Left colon (tissue), 2 donors: ENCODE measurements around the gene CNTN5. TPM values are rescaled to one million over a fixed set of nuclear protein-coding genes. Genes with fewer than 3 reads are reported as not detected.

Experiments
- ATAC-seq: fragments of 200-7000 bp; cut with Tn5 transposase; one replicate; pipeline ENCODE4 v1.9.1; 2020; ENCODE audit warnings: mild to moderate bottlenecking, moderate library complexity
- DNase-seq, 2 donors: peaks; one replicate each; pipeline ENCODE4 v3.0.0-alpha.2; 2020
- intact Hi-C, 2 donors: fragments of 100-400 bp; cut with DNase I in 1 of 2; cut with micrococcal nuclease in 1 of 2; formaldehyde crosslinking; loops; one replicate each; pipeline versions ENCODE4 v1.11.2 to v1.14.0; 2022; cut with DNase I, micrococcal nuclease
- total RNA-seq, 2 donors: library from RNA; stranded (reverse); fragmentation: NEBNext Ultra II Directional; extraction: Animal tissue kit (Norgen Biotek cat#: 25700); gene quantifications; one replicate each; pipeline ENCODE4 v1.2.1, GENCODE V29; 2021
- donor health status: DM: no; HTN: no; CAD: no.
- donor health status: DM: yes; HTN: yes; CAD: no.

CNTN5 gene
- total RNA-seq, 2 donors from 2014 or later: not detected

DNA sequence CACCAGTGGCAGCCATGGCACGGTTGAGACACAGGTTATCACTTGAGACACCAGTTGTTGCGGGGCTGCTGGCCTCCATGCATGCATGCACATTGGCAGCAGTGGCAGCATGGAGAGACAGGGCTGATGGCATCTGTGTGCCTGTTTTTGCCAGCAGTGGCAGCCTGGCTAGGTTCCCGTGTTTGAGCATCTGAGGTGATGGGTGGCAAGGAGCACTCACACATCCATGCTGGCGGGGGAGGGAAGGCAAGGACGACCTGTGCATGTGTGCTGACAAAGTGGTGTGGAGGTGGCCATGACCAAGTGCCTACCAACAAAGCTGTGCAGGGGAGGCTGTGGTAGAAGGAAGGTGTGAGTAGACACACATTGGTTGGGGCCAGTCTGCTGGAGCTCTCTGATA, 133.5 kb downstream of the CNTN5 start:
- no peak for DNase-seq
- intact Hi-C loops: no loop called here
- no peak for ATAC-seq

DNA sequence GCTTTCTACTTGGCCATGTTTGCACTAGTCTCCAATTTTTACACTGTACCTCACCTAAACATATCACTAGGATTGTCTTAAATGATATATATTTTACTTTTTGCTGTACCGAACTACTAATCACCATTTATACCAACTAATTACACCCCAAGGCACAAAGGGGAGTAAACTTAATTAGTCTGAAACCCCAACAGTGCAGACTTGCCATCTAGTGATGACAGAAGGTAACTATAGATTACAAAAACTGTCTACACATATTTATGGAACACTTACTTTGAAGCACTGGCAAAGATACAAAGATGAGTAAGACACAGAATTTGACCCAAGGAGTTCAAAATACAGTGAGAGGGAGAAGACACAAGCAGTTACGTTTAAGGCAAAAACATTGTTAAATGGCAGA, 139.7 kb downstream of the CNTN5 start:
- ATAC-seq: no peak
- intact Hi-C loops: no loop called here

DNA sequence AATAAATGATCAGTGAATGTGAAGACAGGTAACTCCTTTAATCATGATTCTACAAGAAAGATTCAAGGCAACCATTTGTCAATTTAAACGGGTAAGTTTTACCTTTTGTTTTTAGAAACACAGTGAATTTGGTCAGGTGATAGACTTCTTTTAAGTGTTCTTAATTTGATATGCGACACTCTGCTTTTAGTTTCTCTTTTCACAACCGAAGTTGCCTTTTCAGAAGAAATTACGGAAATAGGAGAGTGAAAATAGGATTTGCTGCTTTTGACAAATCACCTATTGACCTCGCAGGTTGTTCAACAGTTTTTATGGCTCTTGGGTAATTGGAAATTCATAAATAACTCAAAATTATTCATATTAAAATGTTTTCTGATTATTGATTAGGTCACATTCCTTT, 142.1 kb downstream of the CNTN5 start:
- intact Hi-C loops: no loop called here
- DNase-seq: no peak
- no peak for ATAC-seq

More for the DNA sequence above, 139.7 kb downstream of the CNTN5 start:
- no peak for DNase-seq

DNA sequence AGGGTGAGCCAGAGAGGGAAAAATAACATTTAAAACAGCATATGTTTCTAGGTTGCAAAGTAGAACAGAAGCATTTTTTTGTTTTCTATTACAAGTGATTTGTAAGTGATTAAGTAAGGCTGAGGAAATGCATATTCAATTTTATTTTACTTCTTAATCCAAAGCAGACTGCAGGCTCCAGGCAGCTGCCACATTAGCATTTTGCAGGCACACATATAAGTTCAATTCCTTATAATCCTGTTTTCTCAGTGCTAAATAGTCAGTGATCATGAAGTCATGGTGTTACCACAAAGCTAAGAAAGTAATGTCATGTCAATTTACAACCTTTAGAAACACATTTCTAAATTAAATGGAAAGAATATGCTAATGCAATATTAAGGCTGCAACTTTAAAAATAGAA, 149.8 kb downstream of the CNTN5 start:
- no peak for DNase-seq
- intact Hi-C loops: no loop called here
- ATAC-seq: no peak

DNA sequence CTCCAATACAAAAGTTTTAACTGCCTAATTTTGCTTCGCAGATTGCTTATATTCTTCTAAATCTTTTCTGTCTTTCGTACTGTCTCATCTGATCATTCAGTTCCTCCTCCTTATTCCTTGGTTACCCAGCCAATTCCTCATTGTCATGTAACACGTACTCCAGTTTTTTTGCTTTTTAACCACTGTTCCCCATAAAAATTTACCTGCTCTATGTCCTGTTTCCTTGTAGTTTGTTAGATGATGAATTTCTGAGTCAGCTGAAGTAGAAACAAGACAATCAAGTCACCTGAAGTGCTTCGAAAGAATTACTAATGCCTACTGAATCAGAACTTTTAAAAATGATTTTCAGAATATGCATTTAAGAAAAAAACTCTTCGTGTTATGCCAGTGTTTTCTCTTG, 150.6 kb downstream of the CNTN5 start:
- ATAC-seq (no peak), DNase-seq (no peak)
- intact Hi-C loops: no loop called here

DNA sequence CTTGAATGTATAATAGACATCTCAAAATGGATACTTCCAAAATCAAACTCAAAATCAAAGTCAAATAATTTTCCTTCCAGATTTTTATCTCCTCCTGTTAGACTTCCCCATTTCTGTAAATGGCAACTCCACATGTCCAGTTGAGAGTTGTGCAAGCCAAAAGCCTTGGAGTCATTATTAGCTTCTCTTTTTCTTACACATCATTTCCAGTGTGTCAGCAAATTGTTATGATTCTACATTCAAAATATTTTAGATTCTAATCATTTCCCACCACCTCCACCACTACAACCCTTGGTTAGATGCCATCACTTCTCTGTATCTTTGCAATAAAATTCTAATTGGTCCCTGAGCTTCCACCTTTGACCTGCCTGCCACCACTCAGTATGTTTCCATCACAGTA, 155.7 kb downstream of the CNTN5 start:
- ATAC-seq: no peak
- intact Hi-C loops: no loop called here
- no peak for DNase-seq

DNA sequence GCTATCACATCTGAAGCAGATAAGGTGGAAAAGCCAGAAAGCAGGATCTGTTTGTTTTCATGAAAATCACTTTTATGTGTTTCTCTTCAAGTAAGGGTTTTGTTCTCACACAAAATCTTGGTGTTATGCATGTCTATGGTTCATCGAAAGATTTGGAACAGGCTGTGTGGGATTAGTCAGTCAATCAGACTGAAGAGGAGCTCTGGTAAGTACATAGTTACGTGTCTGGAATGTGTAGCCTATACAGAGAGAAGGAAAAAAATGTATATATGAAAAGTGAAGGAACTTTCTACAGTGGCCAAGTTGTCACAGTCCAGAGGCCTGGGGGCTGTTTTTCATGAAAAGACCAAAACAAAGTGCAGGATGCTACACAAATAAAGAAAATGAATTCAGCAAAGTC, 156.7 kb downstream of the CNTN5 start:
- intact Hi-C loops: no loop called here
- DNase-seq (no peak), ATAC-seq (no peak)

DNA sequence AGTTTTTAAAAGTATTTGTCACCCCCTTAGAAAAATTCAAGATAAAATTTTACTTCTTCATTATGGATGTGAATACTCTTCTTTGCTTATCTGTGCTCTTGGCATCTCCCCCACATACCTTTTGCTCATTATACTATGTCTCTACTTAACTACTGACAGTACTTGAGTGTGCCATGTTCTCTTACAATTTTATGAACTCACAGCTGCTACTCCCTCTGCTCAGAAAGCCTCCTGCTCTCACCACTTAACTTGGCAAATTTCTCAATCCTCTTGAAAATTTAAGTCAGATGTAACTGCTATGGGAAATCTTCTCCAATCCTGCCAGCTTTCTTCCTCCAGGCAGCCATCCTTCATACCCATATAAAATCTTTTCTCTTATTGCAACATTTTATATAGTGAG, 163.4 kb downstream of the CNTN5 start:
- no peak for ATAC-seq
- no peak for DNase-seq
- intact Hi-C loops: no loop called here

DNA sequence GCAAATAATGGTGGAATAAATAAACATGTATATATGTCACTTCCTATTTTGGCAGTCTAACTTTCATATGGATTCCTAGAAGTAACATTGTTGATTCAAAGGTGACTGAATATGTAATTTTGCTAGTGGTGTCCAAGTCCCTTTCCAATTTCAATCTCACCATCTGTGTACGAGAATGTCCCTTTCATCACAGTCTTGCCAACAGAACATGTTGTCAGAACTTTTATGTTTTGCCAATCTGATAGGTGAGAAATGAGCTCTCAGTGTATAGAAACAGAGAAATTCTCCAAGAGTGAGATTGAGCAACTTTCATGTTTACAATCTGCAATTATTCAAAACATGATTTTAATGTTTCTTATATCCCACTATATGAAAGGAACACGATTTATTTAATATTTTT, 167.5 kb downstream of the CNTN5 start:
- intact Hi-C loops: no loop called here
- DNase-seq (no peak), ATAC-seq (no peak)

DNA sequence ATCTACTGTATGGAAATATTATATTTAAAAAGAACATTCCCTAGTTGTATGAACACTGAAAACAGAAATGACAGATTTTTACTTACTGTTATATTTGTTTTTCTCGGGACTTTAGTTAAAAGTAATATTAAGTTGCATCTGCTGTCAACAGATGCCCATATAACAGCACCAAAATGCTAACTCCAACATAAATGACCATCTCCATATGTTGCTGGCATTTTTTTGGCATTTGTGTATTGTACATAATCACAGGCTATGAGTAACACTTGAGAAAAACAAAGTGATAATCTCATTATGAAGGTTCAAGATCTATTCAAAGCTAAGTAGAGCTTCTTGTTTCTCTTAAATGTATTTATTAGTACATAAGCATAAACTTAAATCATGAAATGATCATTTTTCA, 172.0 kb downstream of the CNTN5 start:
- intact Hi-C loops: no loop called here
- ATAC-seq (no peak), DNase-seq (no peak)

DNA sequence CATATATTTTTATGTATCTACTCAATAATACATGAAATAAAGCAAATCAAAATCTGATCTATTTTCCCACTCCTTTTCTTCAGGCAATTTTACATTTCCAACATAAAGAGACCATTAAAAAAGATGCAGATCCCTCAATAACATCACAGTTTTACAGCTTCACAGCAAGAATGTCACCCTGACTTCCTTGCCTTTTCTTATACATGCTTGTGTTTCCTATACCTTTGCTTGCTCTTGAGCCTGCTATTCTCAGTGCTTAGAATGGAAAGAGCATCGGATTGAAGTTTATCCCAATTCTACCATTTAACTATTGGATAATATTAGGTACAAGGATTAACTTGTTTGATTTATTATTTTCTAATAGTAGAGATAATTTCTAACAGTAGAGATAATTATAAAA, 176.7 kb downstream of the CNTN5 start:
- intact Hi-C loops: no loop called here
- no peak for ATAC-seq
- DNase-seq: no peak

DNA sequence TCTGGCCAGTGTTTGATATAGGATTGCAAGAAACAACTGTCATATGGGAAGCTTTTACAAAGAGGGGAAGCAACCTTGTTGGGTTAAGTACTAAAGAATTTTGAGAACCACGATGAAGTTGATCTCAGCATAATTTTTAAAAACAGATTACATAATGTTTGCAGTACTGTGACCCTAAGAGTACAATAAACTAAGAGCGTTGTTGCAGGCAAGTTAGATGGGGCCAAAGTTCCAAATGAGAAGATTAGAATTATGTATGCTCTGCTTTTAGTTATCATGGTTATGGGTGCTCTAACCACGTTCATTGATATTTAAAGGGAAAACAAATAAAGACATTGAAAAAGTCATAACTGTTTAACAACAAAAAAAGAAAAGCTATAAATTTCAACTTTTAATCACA, 177.5 kb downstream of the CNTN5 start:
- DNase-seq (no peak), ATAC-seq (no peak)
- intact Hi-C loops: no loop called here

DNA sequence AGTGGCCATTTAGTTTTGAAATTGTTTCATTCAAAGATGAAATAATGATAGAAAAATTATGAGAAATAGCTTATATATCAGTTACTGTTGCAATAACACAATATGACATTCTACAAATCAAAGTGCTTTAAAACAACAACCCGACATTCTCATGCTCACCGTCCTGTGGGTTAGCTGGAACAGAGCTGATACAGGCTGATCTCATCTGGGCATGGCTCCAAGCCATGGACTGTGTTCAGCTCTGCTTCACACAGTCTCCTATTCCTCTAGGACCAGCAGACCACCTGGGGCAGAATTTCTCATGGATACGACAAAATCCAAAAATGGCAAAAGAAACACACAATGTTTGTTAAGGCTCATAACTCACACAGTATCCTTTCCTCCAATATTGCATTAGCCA, 178.6 kb downstream of the CNTN5 start:
- no peak for DNase-seq
- ATAC-seq: no peak
- intact Hi-C loops: no loop called here

DNA sequence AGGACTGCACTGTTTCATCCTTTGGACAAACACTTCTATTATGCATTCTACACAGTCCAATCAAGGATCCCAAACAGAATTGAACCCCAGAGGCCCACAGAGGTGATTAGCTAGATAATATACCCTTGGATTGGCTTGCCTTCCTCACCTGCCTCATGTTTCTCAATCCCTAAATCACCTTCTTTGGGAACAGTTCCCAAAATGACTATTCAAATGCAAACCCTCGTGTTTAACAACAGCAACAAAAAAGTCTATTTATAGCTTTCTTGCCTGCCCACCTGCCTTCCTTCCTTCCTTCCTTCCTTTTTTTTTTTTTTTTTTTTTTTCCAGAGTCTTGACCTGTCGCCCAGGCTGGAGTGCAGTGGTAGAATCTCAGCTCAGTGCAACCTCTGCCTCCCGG, 180.0 kb downstream of the CNTN5 start:
- ATAC-seq: no peak
- intact Hi-C loops: no loop called here
- DNase-seq: no peak

DNA sequence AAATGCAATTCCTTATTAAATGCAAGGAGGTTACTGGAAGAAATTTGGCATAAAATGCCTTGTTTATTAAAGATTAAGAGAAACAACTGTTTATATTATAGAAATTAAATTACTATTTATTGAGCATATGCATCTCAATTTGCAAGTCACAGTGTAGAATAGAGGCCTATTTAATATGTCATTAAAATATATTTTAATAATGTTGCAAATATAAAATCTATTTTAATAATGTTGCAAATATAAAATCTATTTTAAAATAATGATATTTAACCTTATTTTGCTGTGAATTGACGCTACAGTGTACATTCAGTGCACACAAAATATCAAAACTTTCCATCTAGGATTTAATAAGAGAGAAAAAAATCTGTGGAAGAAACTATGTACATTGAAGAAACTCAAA, 188.1 kb downstream of the CNTN5 start:
- no peak for ATAC-seq

DNA sequence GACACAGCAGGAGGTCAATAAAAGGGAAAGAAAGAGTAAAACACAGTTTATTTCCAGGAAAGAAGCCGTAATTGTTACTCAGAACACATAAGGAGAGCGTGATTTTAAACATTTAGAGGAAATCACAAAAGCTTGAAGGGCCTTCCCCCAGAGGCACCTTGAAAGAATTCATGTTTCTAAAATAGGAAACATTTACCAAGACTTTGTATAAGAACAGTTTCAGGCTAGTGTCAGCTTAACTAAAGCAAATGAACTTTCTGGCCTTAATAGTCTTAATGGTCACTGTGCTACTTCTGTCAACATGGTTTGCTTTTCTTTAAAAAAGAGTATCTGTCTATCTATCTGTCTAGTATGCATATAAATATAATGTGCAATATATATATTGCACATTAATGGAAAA, 208.8 kb downstream of the CNTN5 start:
- DNase-seq (no peak), ATAC-seq (no peak)
- intact Hi-C loops: no loop called here

More for the DNA sequence above, 188.1 kb downstream of the CNTN5 start:
- no peak for DNase-seq
- intact Hi-C loops: no loop called here

DNA sequence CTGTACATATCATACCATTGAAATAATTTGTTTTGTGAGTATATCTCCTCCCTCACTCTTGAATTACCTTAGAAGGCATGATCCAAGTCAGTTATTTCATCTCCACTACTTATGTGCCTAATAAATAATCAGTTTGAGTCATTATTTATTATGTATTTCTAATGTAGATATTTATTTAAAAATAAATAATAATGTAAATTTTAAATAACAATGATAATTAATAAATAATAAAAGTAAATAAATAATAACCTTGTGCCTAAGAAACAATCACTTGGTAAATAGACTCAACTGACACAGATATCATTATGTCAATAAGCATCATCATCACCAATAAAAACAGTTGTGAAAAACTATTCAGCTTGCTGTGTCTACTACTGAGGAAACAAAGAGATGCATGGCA, 213.8 kb downstream of the CNTN5 start:
- intact Hi-C loops: no loop called here
- DNase-seq (no peak), ATAC-seq (no peak)

DNA sequence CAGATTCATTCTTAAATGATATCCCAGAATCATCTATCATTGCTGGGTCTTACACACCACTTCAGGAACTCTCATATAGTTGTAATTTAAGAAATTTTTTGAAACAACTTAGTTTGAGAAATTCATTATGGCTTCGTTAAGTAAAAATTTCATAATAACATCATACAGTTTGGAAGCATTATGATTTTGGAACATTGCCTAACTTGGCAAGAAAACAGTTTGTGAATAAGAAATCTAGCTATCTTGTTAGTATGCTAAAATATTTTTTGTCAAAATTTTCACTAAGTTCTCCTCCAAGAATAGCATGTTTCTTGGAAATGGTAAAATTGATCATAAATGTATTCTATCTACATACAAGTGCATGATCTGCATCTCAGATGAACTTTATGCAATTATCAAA, 217.7 kb downstream of the CNTN5 start:
- DNase-seq: no peak
- intact Hi-C loops: no loop called here
- no peak for ATAC-seq

DNA sequence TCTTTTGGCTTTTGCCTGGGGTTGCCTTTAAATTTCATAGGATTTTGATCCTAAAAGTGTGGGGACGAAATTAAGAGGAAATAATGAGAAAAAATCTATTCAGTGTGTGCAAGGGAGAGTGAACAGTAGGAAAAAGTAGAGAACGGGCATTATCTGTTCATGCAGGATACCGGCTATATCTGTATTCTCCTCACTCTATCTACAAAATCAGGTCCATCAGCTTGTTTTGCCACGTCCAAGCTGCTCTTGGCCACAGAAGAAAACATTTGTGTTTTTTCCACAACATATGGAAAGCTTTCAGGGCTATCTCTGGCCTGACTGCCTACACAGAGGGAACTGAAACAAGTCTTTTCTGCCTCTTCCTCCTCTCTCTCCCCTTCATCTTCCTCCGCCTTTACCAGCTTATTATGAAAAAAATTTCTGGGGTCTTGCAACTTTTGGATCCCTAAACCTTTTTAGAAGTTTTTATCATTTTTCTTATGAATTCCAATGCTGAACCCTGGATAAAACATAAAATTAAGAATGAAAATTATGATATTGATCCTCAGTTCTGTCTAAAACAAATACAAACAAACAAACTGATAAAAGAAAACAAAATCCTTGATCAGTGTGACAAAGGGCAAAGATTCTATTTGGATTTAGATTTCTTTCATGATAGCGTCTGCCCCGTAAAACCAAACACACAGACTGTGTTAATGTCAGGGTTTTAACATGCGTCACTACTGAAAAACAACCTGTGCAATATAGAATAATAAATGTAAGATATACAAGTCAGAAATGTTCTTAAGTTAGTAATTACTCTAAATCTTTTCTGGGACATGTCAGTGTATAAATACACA, 219.7 kb downstream of the CNTN5 start:
- ATAC-seq (no peak), DNase-seq (no peak)
- intact Hi-C loops: no loop called here

DNA sequence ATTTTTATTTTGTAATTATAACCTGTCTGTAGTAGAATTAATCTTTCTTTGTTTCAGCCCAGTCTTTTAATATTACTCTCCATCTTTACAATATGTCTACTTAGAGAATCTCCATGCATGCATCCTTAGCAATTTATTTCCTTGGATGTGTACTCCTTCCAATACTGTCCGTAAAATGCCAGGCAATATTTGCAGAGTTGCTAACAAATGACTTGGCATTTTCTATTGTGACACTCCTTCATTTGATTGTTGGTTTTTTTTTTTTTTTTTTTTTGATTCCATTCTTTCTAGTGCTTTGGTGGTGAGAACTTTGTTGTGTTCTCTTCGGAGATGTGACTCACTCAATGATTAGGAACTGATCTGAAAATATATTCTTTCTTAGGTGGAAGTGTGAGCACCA, 220.3 kb downstream of the CNTN5 start:
- DNase-seq: no peak
- intact Hi-C loops: no loop called here
- ATAC-seq: no peak

DNA sequence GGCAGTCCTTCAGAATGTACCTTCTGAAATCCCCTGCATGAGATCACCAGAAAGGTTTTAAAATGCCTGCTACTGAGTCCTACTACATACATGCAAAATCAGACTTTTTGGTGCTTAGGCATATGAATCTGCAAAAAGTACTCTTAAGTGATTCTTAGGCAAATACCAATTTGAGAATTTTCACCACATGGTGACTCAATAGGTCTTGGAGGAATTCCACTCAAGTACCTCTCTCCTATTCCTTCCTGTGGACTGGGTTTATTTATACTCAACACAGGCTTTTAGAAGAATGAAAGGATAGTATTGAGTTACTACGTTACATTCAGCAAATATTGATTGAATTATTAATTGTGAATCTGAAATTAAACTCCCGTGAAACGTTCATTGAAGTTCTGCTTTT, 223.9 kb downstream of the CNTN5 start:
- intact Hi-C loops: no loop called here
- ATAC-seq: no peak

More for the DNA sequence above, 223.9 kb downstream of the CNTN5 start:
- DNase-seq: no peak
